ENCODE results near the gene FGF10. TPM values are rescaled to one million over a fixed set of nuclear protein-coding genes. Genes with fewer than 3 reads are reported as not detected.

FGF10 gene
- total RNA-seq, 2 donors from 2014 or later: not detected

DNA sequence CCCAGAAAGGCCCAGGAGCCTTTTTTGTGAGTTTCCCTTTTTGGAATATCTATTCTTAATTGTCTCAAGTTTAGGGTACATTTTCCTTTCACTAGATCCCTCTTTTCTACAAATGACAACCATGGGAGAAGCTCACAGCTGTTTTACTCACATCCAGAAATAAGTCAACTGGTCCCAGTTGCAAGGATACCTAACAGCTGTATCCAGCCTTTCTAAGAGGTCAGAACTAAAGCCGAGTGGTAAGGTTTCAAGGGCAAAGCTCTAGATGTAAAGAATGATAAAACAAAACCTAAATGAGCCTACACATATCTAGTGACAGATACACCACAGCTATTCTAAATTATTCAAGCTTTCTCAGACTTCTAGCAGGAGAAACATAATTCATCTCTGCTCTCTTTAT, 4.4 kb downstream of the FGF10 start:
- peaks cover 31% of the 10 kb centered on the region for H3K27me3 Mint-ChIP-seq (ENCODE audit: low read depth)
- ATAC-seq (replicated peaks in 1 of 2) (no peak), DNase-seq (no peak)
- H3K36me3 Mint-ChIP-seq (ENCODE audit: insufficient read depth in 2 of 2): peaks cover 2 to 4% of the 10 kb centered on the region in 2 donors
- peaks cover 4% of the 10 kb centered on the region for H3K4me1 Mint-ChIP-seq (ENCODE audit: low read depth)
- H3K9me3 Mint-ChIP-seq: peaks cover 2% of the 10 kb centered on the region in 2 donors
- no peak overlapping the region for H3K27ac Mint-ChIP-seq
- H3K4me3 Mint-ChIP-seq: no peak overlapping the region

DNA sequence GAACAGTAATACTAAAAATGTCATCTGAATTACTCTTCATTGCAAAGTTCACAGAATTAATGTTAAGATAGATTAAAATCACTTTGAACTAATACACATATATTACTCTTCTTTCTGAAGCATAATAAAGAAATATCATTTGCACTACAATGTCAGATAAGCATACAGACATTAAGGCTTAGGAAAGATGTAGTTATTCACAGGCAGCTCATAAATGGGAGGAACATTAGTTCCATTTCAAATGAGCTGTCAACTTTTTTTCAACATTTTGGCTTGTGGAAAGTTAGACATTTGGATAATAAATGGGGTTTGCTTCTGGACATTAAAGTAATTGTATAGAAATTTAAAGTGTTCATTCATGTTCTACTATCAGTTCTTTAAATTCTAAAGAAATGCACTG, 6.3 kb downstream of the FGF10 start:
- Mint-ChIP-seq H3K4me3 (no peak overlapping the region), H3K9me3 (peaks cover 2% of the 10 kb centered on the region in 2 donors), H3K36me3 (ENCODE audit: insufficient read depth in 2 of 2) (peaks cover 2% of the 10 kb centered on the region in 2 donors), H3K27ac (no peak overlapping the region), H3K27me3 (ENCODE audit: low read depth) (peaks cover 11% of the 10 kb centered on the region), H3K4me1 (ENCODE audit: low read depth) (peaks cover 4% of the 10 kb centered on the region)
- ATAC-seq (replicated peaks in 1 of 2): no peak
- DNase-seq: no peak

DNA sequence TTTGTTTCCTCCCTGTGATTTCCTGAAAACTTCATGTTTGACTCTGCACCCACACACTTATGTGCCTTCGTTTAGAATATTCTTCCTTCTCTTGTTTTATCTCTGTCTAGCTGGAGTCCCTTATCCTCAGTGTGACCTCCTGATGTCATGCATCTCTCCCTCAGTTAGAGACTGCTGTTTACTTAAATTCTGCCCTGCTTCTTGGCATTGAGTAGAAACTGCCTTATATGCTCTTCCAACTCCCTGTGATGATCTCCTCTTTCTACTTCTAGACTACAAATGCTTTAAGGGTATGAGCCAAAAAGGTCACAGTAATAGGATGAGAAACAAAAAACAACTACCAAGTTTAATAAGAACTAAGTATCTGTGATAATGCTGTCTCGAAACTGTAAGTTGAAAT, 12.2 kb downstream of the FGF10 start:
- no peaks in the 10 kb centered on the region for H3K4me1 Mint-ChIP-seq (ENCODE audit: low read depth)
- ATAC-seq (replicated peaks in 1 of 2): no peak
- H3K4me3 Mint-ChIP-seq: no peak overlapping the region
- no peaks in the 10 kb centered on the region for H3K27me3 Mint-ChIP-seq (ENCODE audit: low read depth)
- peaks cover 3% of the 10 kb centered on the region in 2 donors for H3K9me3 Mint-ChIP-seq
- H3K27ac Mint-ChIP-seq: no peak overlapping the region
- DNase-seq: no peak
- no peaks in the 10 kb centered on the region for H3K36me3 Mint-ChIP-seq (ENCODE audit: insufficient read depth in 2 of 2)

DNA sequence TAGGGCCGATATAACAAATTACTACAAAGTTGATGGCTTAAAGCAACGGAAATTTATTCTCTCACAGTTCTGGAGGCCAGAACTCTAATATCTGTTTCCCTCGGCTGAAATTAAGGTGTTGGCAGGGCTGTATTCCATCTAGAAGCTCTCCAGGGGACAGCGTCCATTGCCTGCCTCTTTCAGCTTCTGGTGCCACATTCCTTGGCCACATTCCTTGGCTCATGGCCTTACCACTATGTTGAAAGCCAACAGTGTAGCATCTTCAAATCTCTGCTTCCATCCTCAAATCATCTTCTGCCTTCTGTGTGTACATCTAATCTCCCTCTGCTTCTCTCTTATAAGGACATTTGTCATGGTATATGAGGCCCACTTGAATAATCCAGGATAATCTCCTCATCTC, 17.2 kb downstream of the FGF10 start:
- Mint-ChIP-seq H3K27ac (no peak overlapping the region), H3K4me1 (ENCODE audit: low read depth) (no peaks in the 10 kb centered on the region), H3K36me3 (ENCODE audit: insufficient read depth in 2 of 2) (no peaks in the 10 kb centered on the region), H3K4me3 (no peak overlapping the region), H3K9me3 (peaks cover 3 to 6% of the 10 kb centered on the region in 2 donors), H3K27me3 (ENCODE audit: low read depth) (no peaks in the 10 kb centered on the region)
- ATAC-seq (replicated peaks in 1 of 2) (no peak), DNase-seq (no peak)

DNA sequence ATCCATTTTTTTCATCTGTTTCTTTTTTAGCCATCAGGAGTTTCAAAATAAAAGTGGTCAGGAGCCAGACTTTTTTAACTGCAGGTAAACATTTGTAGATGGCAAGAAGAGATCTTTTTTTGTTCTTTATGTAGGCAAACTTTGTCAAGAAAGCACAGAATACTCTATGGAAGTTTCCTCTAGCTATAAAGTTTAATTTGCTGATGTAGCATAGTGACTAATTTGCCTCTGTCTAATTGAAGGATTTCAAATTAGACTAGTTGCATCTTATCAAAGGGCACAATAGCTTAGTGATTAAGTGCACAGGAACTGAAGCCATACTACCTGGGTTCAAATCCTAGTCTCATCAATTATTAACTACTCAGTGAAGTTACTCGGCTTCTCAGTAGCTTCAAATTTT, 22.0 kb downstream of the FGF10 start:
- H3K9me3 Mint-ChIP-seq: peaks cover 1 to 5% of the 10 kb centered on the region in 2 donors
- H3K27ac Mint-ChIP-seq: no peak overlapping the region
- no peak overlapping the region for H3K4me3 Mint-ChIP-seq
- no peaks in the 10 kb centered on the region for H3K36me3 Mint-ChIP-seq (ENCODE audit: insufficient read depth in 2 of 2)
- H3K27me3 Mint-ChIP-seq (ENCODE audit: low read depth): no peaks in the 10 kb centered on the region
- ATAC-seq (replicated peaks in 1 of 2): no peak
- no peaks in the 10 kb centered on the region for H3K4me1 Mint-ChIP-seq (ENCODE audit: low read depth)
- DNase-seq: no peak

DNA sequence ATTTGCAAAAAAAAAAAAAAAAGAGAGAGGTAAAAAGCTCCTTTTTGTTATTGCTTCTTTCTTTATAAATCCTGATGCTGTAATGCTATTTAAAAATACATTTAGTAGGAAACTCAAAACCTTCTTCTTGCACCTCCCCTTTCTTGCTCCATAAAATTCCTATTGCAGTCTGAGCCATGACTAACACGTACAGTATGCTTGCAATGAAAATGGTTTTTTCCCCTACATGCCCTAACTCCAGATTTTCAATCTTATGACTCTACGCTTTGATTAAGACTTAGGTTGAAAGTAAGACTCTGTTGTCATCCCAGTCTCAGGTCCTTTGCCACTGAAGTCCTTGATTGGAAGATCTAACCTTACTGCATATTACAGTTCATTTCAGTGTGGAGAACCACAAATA, 23.9 kb downstream of the FGF10 start:
- H3K9me3 Mint-ChIP-seq: peaks cover 2 to 6% of the 10 kb centered on the region in 2 donors
- ATAC-seq (replicated peaks in 1 of 2): no peak
- H3K4me3 Mint-ChIP-seq: no peak overlapping the region
- no peaks in the 10 kb centered on the region for H3K36me3 Mint-ChIP-seq (ENCODE audit: insufficient read depth in 2 of 2)
- no peak overlapping the region for H3K27ac Mint-ChIP-seq
- no peaks in the 10 kb centered on the region for H3K27me3 Mint-ChIP-seq (ENCODE audit: low read depth)
- H3K4me1 Mint-ChIP-seq (ENCODE audit: low read depth): no peaks in the 10 kb centered on the region
- DNase-seq: no peak

DNA sequence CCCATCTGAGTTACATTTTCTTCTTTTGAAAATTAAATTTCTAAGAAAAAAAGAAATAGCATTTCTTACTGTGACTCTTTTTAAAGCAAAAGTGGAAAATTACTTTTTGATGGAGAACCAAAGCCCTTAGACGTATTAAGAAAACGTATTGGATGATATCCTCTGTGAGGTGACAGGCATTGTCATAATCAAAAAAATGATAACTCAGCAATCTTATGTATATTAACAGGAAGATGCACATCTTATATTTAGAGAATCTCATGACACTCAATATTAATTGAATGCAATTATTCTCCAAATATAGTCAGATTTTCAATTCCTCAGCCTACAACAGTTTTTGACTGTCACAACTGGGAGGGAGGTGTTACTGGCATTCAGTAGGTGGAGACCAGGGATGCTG, 25.1 kb downstream of the FGF10 start:
- H3K4me3 Mint-ChIP-seq: no peak overlapping the region
- no peak overlapping the region for H3K27ac Mint-ChIP-seq
- H3K4me1 Mint-ChIP-seq (ENCODE audit: low read depth): no peaks in the 10 kb centered on the region
- no peak for ATAC-seq (replicated peaks in 1 of 2)
- no peaks in the 10 kb centered on the region for H3K27me3 Mint-ChIP-seq (ENCODE audit: low read depth)
- H3K9me3 Mint-ChIP-seq: peaks cover 2 to 4% of the 10 kb centered on the region in 2 donors
- no peak for DNase-seq
- H3K36me3 Mint-ChIP-seq (ENCODE audit: insufficient read depth in 2 of 2): no peaks in the 10 kb centered on the region

DNA sequence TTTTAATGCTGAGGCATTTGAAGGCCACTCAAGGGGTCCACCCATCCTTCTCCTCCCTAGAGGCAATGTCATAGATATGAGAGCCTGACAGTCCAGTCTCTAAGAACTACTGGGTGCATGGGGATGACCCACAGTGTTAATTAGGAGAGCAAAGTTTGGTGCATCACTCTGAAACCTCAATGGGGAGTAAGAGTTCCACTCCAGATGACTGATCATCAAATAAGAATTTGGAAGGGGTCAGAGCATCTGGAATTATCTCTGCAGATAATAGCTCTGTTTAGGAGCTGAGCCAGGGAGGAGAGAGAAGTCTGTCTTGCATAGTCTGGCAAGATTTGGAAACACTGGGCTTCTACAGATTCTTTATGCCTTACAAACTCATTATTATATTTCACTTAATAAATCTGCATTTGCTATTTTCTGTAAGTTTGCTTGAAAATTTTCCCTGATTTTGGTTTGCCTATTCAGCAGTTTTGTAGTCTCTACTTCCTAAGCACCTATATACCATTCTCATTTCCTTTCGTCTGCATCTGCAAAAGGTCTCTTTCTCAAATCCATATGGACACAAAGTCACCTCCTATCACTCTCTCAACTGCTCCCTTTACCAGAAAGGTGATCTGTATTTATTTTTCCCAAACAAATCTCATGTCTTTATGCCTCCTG, 27.7 kb downstream of the FGF10 start:
- peaks cover 4 to 5% of the 10 kb centered on the region in 2 donors for H3K9me3 Mint-ChIP-seq
- no peaks in the 10 kb centered on the region for H3K36me3 Mint-ChIP-seq (ENCODE audit: insufficient read depth in 2 of 2)
- DNase-seq (no peak), ATAC-seq (replicated peaks in 1 of 2) (no peak)
- H3K27ac Mint-ChIP-seq: no peak overlapping the region
- H3K4me1 Mint-ChIP-seq (ENCODE audit: low read depth): no peaks in the 10 kb centered on the region
- no peak overlapping the region for H3K4me3 Mint-ChIP-seq
- H3K27me3 Mint-ChIP-seq (ENCODE audit: low read depth): no peaks in the 10 kb centered on the region

DNA sequence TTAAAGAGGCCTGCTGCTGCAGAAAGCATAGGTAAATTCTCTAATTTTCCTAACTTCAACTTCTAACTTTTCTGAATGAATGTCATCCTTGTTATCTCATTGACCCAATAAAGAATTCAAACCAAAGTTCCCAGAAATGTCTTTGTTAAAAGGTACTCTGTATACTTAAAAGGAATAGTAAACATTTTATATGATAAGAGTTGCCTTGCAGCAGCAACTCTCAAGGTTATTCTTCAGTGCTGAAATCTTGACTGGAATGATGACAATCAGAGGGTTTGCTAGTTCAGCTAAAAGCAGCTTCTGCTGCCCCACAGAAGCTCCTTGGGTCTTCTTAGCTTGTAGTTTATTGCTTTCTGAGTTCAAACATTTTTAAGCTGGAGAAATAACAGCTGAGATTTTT, 28.3 kb downstream of the FGF10 start:
- H3K4me1 Mint-ChIP-seq (ENCODE audit: low read depth): no peaks in the 10 kb centered on the region
- peaks cover 4 to 5% of the 10 kb centered on the region in 2 donors for H3K9me3 Mint-ChIP-seq
- ATAC-seq (replicated peaks in 1 of 2) (no peak), DNase-seq (no peak)
- H3K4me3 Mint-ChIP-seq: no peak overlapping the region
- H3K27me3 Mint-ChIP-seq (ENCODE audit: low read depth): no peaks in the 10 kb centered on the region
- H3K36me3 Mint-ChIP-seq (ENCODE audit: insufficient read depth in 2 of 2): no peaks in the 10 kb centered on the region
- H3K27ac Mint-ChIP-seq: no peak overlapping the region

DNA sequence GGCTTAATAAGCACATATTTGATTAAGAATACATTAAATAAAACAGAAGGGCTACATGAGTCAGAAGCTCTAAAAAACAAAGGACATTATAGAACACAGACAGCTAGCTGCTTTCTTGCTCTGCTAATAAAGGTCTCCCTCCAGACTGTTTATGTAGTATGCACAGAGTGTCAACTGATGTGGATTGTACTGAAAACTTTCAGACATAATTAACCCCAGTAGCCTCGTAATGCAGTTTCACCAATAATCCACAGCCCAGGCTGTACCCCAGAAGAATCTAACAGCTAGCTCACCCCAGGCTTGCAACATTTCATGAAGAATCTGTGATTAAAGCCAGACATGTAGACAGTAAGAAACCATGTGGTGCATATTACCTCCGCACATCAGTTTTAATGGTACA, 30.8 kb downstream of the FGF10 start:
- peaks cover 4 to 5% of the 10 kb centered on the region in 2 donors for H3K9me3 Mint-ChIP-seq
- no peak overlapping the region for H3K4me3 Mint-ChIP-seq
- H3K27me3 Mint-ChIP-seq (ENCODE audit: low read depth): no peaks in the 10 kb centered on the region
- DNase-seq (no peak), ATAC-seq (replicated peaks in 1 of 2) (no peak)
- H3K36me3 Mint-ChIP-seq (ENCODE audit: insufficient read depth in 2 of 2): no peaks in the 10 kb centered on the region
- no peaks in the 10 kb centered on the region for H3K4me1 Mint-ChIP-seq (ENCODE audit: low read depth)
- no peak overlapping the region for H3K27ac Mint-ChIP-seq

DNA sequence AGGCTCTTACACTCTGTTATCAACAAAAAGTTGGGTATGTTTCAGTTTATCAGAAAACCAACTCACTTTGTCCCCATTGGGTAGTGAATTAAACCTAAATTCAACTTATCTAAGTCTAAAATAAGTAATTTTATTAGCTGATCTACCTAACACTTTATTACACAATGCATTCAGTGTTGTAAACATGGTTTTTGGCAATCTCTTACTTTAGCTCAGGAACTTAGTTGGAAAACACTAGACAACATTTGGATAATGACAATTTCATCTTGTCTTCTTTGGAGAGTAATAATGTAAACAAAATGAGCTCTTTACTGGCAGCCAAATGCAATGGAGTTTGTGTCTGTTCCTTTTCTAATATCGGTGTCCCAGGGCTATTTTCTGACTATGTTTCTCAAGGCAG, 33.0 kb downstream of the FGF10 start:
- Mint-ChIP-seq H3K36me3 (ENCODE audit: insufficient read depth in 2 of 2) (no peaks in the 10 kb centered on the region), H3K4me1 (ENCODE audit: low read depth) (no peaks in the 10 kb centered on the region), H3K27ac (no peak overlapping the region), H3K4me3 (no peak overlapping the region), H3K27me3 (ENCODE audit: low read depth) (no peaks in the 10 kb centered on the region), H3K9me3 (peaks cover 2% of the 10 kb centered on the region in 2 donors)
- ATAC-seq (replicated peaks in 1 of 2): no peak
- no peak for DNase-seq

DNA sequence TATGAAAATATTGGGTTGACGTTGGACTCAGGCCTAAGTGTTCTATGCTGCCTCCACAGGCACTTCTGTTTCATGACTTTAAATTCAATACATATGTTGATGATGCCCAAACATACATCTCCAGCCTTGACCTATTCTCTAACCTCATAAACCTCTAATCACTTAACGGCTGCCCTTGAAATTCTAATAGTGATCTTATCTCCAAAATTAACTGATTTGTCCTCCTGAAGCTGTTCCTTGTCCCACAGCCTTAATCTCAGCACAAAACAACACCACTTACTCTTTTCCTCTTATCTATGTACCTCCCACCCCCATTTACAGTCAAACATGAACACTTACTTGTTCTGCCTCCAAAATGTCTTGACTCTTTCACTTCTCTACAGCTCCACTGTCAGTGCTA, 43.3 kb downstream of the FGF10 start:
- DNase-seq (no peak), ATAC-seq (replicated peaks in 1 of 2) (no peak)
- Mint-ChIP-seq H3K4me1 (ENCODE audit: low read depth) (no peaks in the 10 kb centered on the region), H3K36me3 (ENCODE audit: insufficient read depth in 2 of 2) (no peaks in the 10 kb centered on the region), H3K9me3 (peaks cover 0 to 6% of the 10 kb centered on the region in 2 donors), H3K27me3 (ENCODE audit: low read depth) (no peaks in the 10 kb centered on the region), H3K4me3 (no peak overlapping the region), H3K27ac (no peak overlapping the region)

DNA sequence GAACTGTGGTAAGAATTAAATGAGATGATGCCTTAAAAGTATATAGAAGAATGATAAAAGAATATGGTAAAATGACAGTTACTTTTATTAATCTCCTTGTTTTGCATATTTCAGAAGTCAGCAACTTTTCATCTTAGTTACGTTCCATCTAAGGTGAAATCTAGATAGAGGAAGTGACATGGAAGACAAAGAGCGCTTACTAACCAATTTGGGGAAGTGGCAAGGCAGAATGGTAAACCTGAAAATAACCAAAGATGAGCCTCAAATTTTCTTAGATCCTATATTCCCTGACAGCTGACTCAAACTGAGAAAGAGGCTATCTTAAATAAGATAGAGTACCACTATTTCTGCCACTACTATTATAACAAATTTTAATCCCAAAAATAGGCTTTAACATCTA, 52.5 kb downstream of the FGF10 start:
- no peaks in the 10 kb centered on the region for H3K27me3 Mint-ChIP-seq (ENCODE audit: low read depth)
- H3K4me1 Mint-ChIP-seq (ENCODE audit: low read depth): no peaks in the 10 kb centered on the region
- no peak for DNase-seq
- no peak overlapping the region for H3K27ac Mint-ChIP-seq
- peaks cover 0 to 2% of the 10 kb centered on the region in 2 donors for H3K9me3 Mint-ChIP-seq
- no peak overlapping the region for H3K4me3 Mint-ChIP-seq
- no peaks in the 10 kb centered on the region for H3K36me3 Mint-ChIP-seq (ENCODE audit: insufficient read depth in 2 of 2)
- ATAC-seq (replicated peaks in 1 of 2): no peak

DNA sequence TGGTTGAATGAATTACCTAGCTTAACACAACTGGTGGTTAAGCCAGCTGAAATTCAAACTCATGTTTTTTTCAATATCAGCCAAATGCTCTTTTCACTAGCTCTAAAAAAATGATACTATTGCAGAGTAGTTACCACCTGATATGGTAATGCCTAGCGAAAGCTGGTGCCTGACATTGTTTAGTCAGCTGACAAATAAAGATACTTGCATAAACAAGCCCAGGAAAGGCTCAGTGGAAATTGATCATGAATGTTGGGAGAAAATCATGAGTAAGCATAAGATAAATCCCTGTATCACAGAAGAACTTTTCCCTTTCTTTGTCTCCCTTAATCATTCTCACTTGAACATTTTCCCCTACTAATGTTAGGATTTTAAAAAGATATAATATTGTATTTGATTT, 54.6 kb downstream of the FGF10 start:
- H3K36me3 Mint-ChIP-seq (ENCODE audit: insufficient read depth in 2 of 2): no peaks in the 10 kb centered on the region
- no peaks in the 10 kb centered on the region for H3K27me3 Mint-ChIP-seq (ENCODE audit: low read depth)
- H3K4me3 Mint-ChIP-seq: no peak overlapping the region
- no peak overlapping the region for H3K27ac Mint-ChIP-seq
- no peak for DNase-seq
- peaks cover 0 to 2% of the 10 kb centered on the region in 2 donors for H3K9me3 Mint-ChIP-seq
- no peak for ATAC-seq (replicated peaks in 1 of 2)
- no peaks in the 10 kb centered on the region for H3K4me1 Mint-ChIP-seq (ENCODE audit: low read depth)

Measured in activated T-cell treated with anti-CD3 and anti-CD28 coated beads, Interleukin-2, amount 50 U/mL, for 72 hours (primary cell).